A549 treated with Mapracorat at 1 μM for 4 hours (cell line): ENCODE data around the gene NDUFA13. TPM values are rescaled to one million over a fixed set of nuclear protein-coding genes. Genes with fewer than 3 reads are reported as not detected.

Source experiments
- total RNA-seq: library from RNA; stranded (reverse); fragments of 200-300 nt; extraction: Qiagen RNA extraction; gene quantifications from 5 replicates; pipeline ENCODE4 v1.2.3, GENCODE V29; 2022

Gene NDUFA13
- total RNA-seq = 153 to 191 TPM (median 160 TPM) in 5 replicates

GRCh38 chr19:19515642-19516519 is at the start of gene NDUFA13:
TSS of gene NDUFA13 (plus strand) at chr19:19516225. CDS start at chr19:19516239, 14 bp downstream.

GRCh38 chr19:19514881-19515641 is 964 bp upstream of the NDUFA13 start, which contains the start of gene TSSK6:
TSS of gene TSSK6 (minus strand) at chr19:19515548. CDS start at chr19:19515427, 121 bp downstream.

GRCh38 chr19:19528721-19529490 is 12.9 kb downstream of the NDUFA13 start, which contains the start of gene YJEFN3:
TSS of gene YJEFN3 (plus strand) at chr19:19528911. CDS start at chr19:19528933, 22 bp downstream.

GRCh38 chr19:19538061-19538784 is 22.2 kb downstream of the NDUFA13 start, which contains the start of gene CILP2:
TSS of gene CILP2 (plus strand) at chr19:19538265. CDS start at chr19:19538350, 85 bp downstream.

Other genes starting within 250 kb of the NDUFA13 start
- gene TM6SF2, start 242.9 kb upstream of the NDUFA13 start, total RNA-seq = 0.21 to 0.82 TPM (median 0.66 TPM) in 5 replicates
- gene SUGP1, start 195.7 kb upstream of the NDUFA13 start, total RNA-seq = 23.0 to 31.8 TPM (median 28.0 TPM) in 5 replicates
- gene MAU2, start 195.4 kb upstream of the NDUFA13 start, total RNA-seq = 8.8 to 14.1 TPM (median 13.6 TPM) in 5 replicates
- gene GATAD2A, start 110.5 kb upstream of the NDUFA13 start, total RNA-seq = 31.3 to 50.0 TPM (median 46.0 TPM) in 5 replicates
- gene TSSK6, start 677 bp upstream of the NDUFA13 start, total RNA-seq = 0.66 to 2.2 TPM (median 1.9 TPM) in 5 replicates
- gene YJEFN3, start 12.7 kb downstream of the NDUFA13 start, total RNA-seq = 2.2 to 5.0 TPM (median 3.5 TPM) in 5 replicates
- gene CILP2, start 22.0 kb downstream of the NDUFA13 start, total RNA-seq = 0.13 to 0.24 TPM (median 0.15 TPM) in 5 replicates
- 1.3 to 2.2 TPM (median 1.7 TPM) in 5 replicates for gene PBX4, start 102.5 kb downstream of the NDUFA13 start, total RNA-seq
- 3.1 to 5.2 TPM (median 4.6 TPM) in 5 replicates for gene LPAR2, start 112.0 kb downstream of the NDUFA13 start, total RNA-seq
- 4.2 to 6.3 TPM (median 5.4 TPM) in 5 replicates for gene GMIP, start 127.4 kb downstream of the NDUFA13 start, total RNA-seq
- 22.1 to 34.8 TPM (median 29.7 TPM) in 5 replicates for gene ATP13A1, start 147.5 kb downstream of the NDUFA13 start, total RNA-seq
- 3.4 to 4.2 TPM (median 3.9 TPM) in 5 replicates for gene ZNF101, start 152.6 kb downstream of the NDUFA13 start, total RNA-seq
- 1.8 to 2.1 TPM (median 1.8 TPM) in 5 replicates for gene ZNF14, start 216.9 kb downstream of the NDUFA13 start, total RNA-seq